Measurements from ENCODE around the gene SLC26A1.

DNA sequence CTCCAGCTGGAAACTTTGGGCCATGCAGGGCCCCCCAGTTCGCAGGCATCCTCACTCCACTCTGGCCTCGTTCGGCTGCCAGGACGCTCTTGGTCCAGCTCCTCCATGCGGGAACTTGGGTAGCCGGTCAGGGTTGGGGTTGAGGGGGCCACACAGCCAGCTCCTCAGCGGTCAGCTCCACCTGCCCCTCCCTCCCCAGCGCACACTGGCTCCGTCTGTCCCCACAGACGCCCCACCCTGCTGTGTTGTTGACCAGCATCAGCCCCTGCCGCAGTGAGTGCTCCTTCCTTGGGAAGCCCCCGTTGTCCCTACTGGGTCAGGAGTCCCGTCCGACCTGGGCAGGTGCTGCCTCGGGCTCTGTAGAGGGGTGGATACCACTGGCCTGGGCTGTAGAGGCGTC, 24.0 kb upstream of the SLC26A1 start:
- TF ChIP-seq, protein P1, sequence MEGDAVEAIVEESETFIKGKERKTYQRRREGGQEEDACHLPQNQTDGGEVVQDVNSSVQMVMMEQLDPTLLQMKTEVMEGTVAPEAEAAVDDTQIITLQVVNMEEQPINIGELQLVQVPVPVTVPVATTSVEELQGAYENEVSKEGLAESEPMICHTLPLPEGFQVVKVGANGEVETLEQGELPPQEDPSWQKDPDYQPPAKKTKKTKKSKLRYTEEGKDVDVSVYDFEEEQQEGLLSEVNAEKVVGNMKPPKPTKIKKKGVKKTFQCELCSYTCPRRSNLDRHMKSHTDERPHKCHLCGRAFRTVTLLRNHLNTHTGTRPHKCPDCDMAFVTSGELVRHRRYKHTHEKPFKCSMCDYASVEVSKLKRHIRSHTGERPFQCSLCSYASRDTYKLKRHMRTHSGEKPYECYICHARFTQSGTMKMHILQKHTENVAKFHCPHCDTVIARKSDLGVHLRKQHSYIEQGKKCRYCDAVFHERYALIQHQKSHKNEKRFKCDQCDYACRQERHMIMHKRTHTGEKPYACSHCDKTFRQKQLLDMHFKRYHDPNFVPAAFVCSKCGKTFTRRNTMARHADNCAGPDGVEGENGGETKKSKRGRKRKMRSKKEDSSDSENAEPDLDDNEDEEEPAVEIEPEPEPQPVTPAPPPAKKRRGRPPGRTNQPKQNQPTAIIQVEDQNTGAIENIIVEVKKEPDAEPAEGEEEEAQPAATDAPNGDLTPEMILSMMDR (IDR thresholded peaks at IDR 0.05), result no peak
- TF ChIP-seq POLR2A (IDR thresholded peaks at IDR 0.05), result no peak
